BJ (cell line): ENCODE measurements around the gene RBM39. TPM values are rescaled to one million over a fixed set of nuclear protein-coding genes. Genes with fewer than 3 reads are reported as not detected.

Experiments used
- CTCF ChIA-PET: fragments of 350-600 bp; formaldehyde crosslinking; extraction: SDS; loops from one replicate; lab custom pipeline; 2021; ENCODE audit warnings: antibody characterized with exemption, inconsistent platforms; lab: Yijun Ruan, JAX
- POLR2A ChIA-PET: fragments of 300-600 bp; sonication (Branson Sonifier 250); formaldehyde crosslinking; extraction: SDS; loops from one replicate; lab custom pipeline; 2021; ENCODE audit warnings: antibody characterized with exemption; lab: Charles Lee
- DNase-seq: peaks from one replicate; pipeline ENCODE4 v3.0.0-alpha.2; 2011; ENCODE audit warnings: low read depth
- H3K27me3 ChIP-seq: 2 replicates; pipeline ENCODE4 v1.6.0; 2011; ENCODE audit warnings: low read length; ENCODE audit not compliant: control insufficient read depth, insufficient read depth
- H3K36me3 ChIP-seq: 2 replicates; pipeline ENCODE4 v1.5.1; 2011; ENCODE audit warnings: low read length; ENCODE audit not compliant: control insufficient read depth, insufficient read depth
- H3K4me3 ChIP-seq: 2 replicates; pipeline ENCODE4 v1.5.1; 2011; ENCODE audit warnings: low read depth, mild to moderate bottlenecking, control low read depth, low read length
- polyA plus RNA-seq: library from polyadenylated mRNA; depleted of rRNA; stranded (reverse); fragments of >200 nt; gene quantifications from 2 replicates; pipeline ENCODE4 v1.2.3, GENCODE V29; 2011
- TF ChIP-seq, protein P1 (sequence below): IDR thresholded peaks from 2 replicates; pipeline ENCODE4 v1.5.1; 2011; ENCODE audit warnings: low read depth, mild to moderate bottlenecking, control low read depth, inconsistent platforms, low read length, moderate library complexity; ENCODE audit not compliant: insufficient read depth

The RBM39 gene
- polyA plus RNA-seq, 1 experiment: 63.5 TPM

DNA sequence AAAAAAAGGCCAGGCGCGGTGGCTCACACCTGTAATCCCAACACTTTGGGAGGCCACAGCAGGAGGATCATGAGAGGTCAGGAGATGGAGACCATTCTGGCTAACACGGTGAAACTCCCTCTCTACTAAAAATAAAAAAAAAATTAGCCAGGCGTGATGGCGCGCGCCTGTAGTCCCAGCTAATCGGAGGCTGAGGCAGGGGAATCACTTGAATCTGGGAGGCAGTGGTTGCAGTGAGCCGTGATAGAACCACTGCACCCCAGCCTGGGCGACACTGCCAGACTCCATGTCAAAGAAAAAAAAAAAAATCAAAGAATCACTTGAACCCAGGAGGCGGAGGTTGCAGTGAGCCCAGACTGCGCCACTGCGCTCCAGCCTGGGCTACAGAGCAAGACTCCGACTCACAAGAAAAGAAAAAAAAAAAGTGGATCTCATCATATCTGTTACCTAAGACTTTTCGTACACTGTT lies 4.2 kb downstream of the RBM39 start:
- DNase-seq: no peak
- no peaks in the 10 kb centered on the region for H3K27me3 ChIP-seq
- peaks cover 13% of the 10 kb centered on the region for H3K36me3 ChIP-seq
- no peak overlapping the region for H3K4me3 ChIP-seq
- ChIA-PET CTCF (interaction anchor here (0.6 kb wide), 1 partner anchor 138 kb away, joined by 3 read pairs; no protein-coding TSS in a partner anchor), POLR2A (no interaction called here)
- TF ChIP-seq, protein P1, sequence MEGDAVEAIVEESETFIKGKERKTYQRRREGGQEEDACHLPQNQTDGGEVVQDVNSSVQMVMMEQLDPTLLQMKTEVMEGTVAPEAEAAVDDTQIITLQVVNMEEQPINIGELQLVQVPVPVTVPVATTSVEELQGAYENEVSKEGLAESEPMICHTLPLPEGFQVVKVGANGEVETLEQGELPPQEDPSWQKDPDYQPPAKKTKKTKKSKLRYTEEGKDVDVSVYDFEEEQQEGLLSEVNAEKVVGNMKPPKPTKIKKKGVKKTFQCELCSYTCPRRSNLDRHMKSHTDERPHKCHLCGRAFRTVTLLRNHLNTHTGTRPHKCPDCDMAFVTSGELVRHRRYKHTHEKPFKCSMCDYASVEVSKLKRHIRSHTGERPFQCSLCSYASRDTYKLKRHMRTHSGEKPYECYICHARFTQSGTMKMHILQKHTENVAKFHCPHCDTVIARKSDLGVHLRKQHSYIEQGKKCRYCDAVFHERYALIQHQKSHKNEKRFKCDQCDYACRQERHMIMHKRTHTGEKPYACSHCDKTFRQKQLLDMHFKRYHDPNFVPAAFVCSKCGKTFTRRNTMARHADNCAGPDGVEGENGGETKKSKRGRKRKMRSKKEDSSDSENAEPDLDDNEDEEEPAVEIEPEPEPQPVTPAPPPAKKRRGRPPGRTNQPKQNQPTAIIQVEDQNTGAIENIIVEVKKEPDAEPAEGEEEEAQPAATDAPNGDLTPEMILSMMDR: no peak

DNA sequence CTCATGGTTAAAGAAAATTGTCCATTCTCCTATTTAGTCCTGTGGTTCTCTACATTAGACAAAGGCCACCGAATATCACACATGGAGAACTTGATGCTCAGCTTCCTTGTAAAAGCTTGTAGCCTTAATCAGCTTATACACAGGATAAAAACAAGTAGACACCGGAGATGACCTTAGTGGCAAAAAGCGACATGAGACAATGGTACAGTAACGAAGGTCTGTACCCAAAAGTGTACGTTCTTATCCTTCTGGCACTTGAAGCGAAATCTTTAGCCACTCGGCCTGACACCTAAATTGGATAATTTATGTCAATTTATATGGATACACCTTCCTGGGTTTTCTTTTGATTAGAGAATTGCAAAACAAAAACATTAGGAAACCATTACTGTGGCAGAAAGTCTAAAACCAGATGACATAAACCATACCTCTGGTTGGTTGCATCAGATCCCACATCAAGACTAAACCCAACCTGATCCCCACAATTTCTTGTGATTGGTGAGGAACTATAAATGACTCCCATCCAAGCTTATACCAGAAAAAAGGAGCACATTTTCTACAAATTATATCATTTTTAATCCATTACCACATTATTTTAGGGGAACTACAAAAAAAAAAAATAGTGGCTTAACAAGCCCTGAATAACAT lies 6.1 kb downstream of the RBM39 start:
- H3K27me3 ChIP-seq: no peaks in the 10 kb centered on the region
- TF ChIP-seq, protein P1: no peak
- ChIA-PET POLR2A (interaction anchor here (0.6 kb wide), 1 partner anchor 1554 kb away, joined by 5 read pairs; the partner anchor contains the start of gene MANBAL), CTCF (interaction anchor here (0.8 to 1.4 kb wide), 3 partner anchors 17 to 132 kb away, joined by 3 to 4 read pairs (median 3); no protein-coding TSS in a partner anchor)
- DNase-seq: no peak
- H3K4me3 ChIP-seq: no peak overlapping the region
- peaks cover 16% of the 10 kb centered on the region for H3K36me3 ChIP-seq

- H3K27me3 ChIP-seq: no peaks in the 10 kb centered on the region
- ChIA-PET POLR2A (interaction anchor here (0.7 kb wide), 1 partner anchor 12 kb away, joined by 4 read pairs; no protein-coding TSS in a partner anchor), CTCF (interaction anchor here (0.8 to 1.4 kb wide), 4 partner anchors 9 to 133 kb away, joined by 3 to 4 read pairs (median 4); no protein-coding TSS in a partner anchor)
- no peak for DNase-seq
- no peak overlapping the region for H3K4me3 ChIP-seq
- TF ChIP-seq, protein P1: no peak
- H3K36me3 ChIP-seq: peaks cover 16% of the 10 kb centered on the region
Measured at GRCh38 chr20:35734777-35735649, 7.0 kb downstream of the RBM39 start.

- ChIA-PET POLR2A (interaction anchor here (0.6 kb wide), 1 partner anchor 10 kb away, joined by 3 read pairs; no protein-coding TSS in a partner anchor), CTCF (interaction anchor here (1.0 kb wide), 1 partner anchor 9 kb away, joined by 4 read pairs; no protein-coding TSS in a partner anchor)
- TF ChIP-seq, protein P1: no peak
- no peaks in the 10 kb centered on the region for H3K27me3 ChIP-seq
- peaks cover 17% of the 10 kb centered on the region for H3K36me3 ChIP-seq
- H3K4me3 ChIP-seq: no peak overlapping the region
- no peak for DNase-seq
Measured at GRCh38 chr20:35734374-35734773, 7.7 kb downstream of the RBM39 start.

DNA sequence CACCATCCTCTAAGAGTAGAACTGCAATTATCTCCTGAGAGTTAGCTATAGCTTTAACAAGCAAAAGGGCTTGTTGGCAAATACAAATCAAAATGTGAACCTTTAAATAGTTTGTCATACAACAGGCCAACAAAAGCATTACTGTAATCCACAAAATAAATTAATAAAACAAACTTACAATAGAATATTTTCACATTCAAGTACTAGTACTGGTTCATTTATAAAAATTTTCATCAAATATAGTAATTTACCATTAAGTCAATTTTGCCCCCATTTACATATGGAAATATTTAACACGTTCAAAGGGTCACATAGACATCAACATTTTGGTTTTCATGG lies 9.4 kb downstream of the RBM39 start:
- Histone ChIP-seq H3K27me3 (no peaks in the 10 kb centered on the region), H3K36me3 (peaks cover 16% of the 10 kb centered on the region), H3K4me3 (no peak overlapping the region)
- TF ChIP-seq, protein P1: no peak
- ChIA-PET POLR2A (no interaction called here), CTCF (no interaction called here)
- no peak for DNase-seq
